ENCODE results near the gene SPPL2C.

DNA sequence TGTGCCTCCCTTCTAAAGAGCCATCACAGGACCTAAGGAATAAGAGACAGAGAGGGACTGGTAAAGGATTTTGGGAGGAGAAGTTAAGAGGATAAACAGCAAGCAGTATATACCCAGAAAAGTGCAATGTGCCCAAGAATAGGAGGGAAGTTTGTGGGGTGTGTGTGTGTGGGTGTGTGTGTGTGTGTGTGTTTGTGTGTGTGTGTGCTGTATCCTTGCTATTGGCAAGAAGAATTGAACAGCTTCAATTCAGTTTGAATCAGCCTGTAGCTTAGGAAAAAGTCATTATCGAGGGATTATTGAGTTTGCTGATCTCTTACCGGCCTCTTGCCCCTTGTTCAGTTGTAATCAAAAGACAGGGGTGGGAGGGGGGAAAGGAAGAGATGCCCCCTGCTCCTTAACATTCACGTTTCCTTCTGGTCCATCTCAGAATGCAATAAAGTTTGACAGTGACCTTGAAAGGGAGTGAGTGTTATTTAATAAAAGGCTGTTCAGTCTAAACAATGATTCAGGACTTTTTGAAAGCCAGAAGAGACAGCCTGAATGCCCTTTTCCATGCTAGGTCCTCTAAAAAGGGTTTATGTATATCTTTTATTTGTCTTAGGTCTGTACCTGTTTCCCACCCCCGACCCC, 25.8 kb downstream of the SPPL2C start:
- TF ChIP-seq, protein P1, sequence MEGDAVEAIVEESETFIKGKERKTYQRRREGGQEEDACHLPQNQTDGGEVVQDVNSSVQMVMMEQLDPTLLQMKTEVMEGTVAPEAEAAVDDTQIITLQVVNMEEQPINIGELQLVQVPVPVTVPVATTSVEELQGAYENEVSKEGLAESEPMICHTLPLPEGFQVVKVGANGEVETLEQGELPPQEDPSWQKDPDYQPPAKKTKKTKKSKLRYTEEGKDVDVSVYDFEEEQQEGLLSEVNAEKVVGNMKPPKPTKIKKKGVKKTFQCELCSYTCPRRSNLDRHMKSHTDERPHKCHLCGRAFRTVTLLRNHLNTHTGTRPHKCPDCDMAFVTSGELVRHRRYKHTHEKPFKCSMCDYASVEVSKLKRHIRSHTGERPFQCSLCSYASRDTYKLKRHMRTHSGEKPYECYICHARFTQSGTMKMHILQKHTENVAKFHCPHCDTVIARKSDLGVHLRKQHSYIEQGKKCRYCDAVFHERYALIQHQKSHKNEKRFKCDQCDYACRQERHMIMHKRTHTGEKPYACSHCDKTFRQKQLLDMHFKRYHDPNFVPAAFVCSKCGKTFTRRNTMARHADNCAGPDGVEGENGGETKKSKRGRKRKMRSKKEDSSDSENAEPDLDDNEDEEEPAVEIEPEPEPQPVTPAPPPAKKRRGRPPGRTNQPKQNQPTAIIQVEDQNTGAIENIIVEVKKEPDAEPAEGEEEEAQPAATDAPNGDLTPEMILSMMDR (IDR thresholded peaks at IDR 0.05) = no peak
- TF ChIP-seq POLR2A (IDR thresholded peaks at IDR 0.05) (no peak), POLR2AphosphoS5 (IDR thresholded peaks at IDR 0.05) (no peak), EP300 (IDR thresholded peaks at IDR 0.05) (no peak)
